Ovary (tissue), 9 donors: ENCODE results near the gene PEX5. TPM values are rescaled to one million over a fixed set of nuclear protein-coding genes. Genes with fewer than 3 reads are reported as not detected.

Experiments used
- DNase-seq, 5 donors: peaks; one replicate each; pipeline ENCODE4 v3.0.0-alpha.2; 2019 to 2020
- H3K27ac ChIP-seq, 2 donors: fragments of 200-600 bp; one replicate each; pipeline versions ENCODE4 v1.5.1 to v1.8.0; 2019 to 2022
- H3K27me3 ChIP-seq: fragments of 200-600 bp; one replicate; pipeline ENCODE4 v1.8.0; 2022
- H3K36me3 ChIP-seq: fragments of 200-600 bp; sonication (generic); one replicate; pipeline ENCODE4 v1.5.1; 2019
- H3K4me1 ChIP-seq: one replicate; pipeline ENCODE4 v1.8.1; 2013; ENCODE audit warnings: mild to moderate bottlenecking, moderate library complexity; ENCODE audit not compliant: insufficient read depth
- H3K4me3 ChIP-seq: fragments of 200-600 bp; sonication (generic); one replicate; pipeline ENCODE4 v1.5.1; 2017
- H3K9me3 ChIP-seq, 2 donors: fragments of 200-600 bp in 1 of 2; sonication (generic) in 1 of 2; one replicate each; pipeline versions ENCODE4 v1.5.1 to v1.8.1; 2013 to 2019; ENCODE audit warnings: mild to moderate bottlenecking in 1 of 2, moderate library complexity in 1 of 2
- CTCF ChIP-seq, 3 donors: fragments of 450-650 bp in 2 of 3; fragments of 200-600 bp in 1 of 3; IDR thresholded peaks; one replicate each; pipeline versions ENCODE4 v1.5.1 to v1.8.0; 2016 to 2022; ENCODE audit warnings: antibody characterized with exemption in 3 of 3, mild to moderate bottlenecking in 1 of 3
- POLR2A ChIP-seq: fragments of 450-650 bp; IDR thresholded peaks from one replicate; pipeline ENCODE4 v1.6.1; 2017; ENCODE audit warnings: antibody characterized with exemption, mild to moderate bottlenecking, moderate library complexity
- WGBS, 3 donors: extraction: QIAGEN DNeasy Blood & Tissue Kit in 1 of 3; methylation state at CpG; one replicate each; pipeline versions ENCODE4 v1.1.5 to v1.1.7; 2013 to 2017; 5-methylcytosine and 5-hydroxymethylcytosine counted together
- intact Hi-C, 4 donors: fragments of 100-400 bp; cut with DNase I; formaldehyde crosslinking; loops; one replicate each; pipeline versions ENCODE4 v1.11.0 to v1.15.1; 2022 to 2023
- polyA plus RNA-seq, 2 donors: library from polyadenylated mRNA; stranded (reverse); fragments of 200-250 nt in 1 of 2; fragments of 350-450 nt in 1 of 2; fragmentation: Illumina TruSeq in 1 of 2; extraction: RNeasy Lipid Tissue Mini Kit (QIAGEN cat#74804) in 1 of 2; gene quantifications; one replicate each; pipeline ENCODE4 v1.2.3, GENCODE V29; 2013 to 2014
- total RNA-seq, 7 donors: library from RNA; depleted of rRNA in 2 of 7; stranded (reverse); fragments of >200 nt in 2 of 7; fragmentation: NEBNext Ultra II Directional in 3 of 7; extraction: Animal tissue kit (Norgen Biotek cat#: 25700) in 3 of 7; gene quantifications; one replicate each; pipeline versions ENCODE4 v1.1.0 to v1.2.4, GENCODE V29; 2016 to 2023
- donor health status: DM: no; HTN: no; CAD: no; lungs with moderate emphysema.
- donor health status: DM: no; HTN: no; CAD: no.
- donor health status: Bipolar disorder and iron deficiency.
- donor health status: DM: yes; HTN: yes; CAD: no.
- donor health status: DM: no; HTN: no; CAD: no.
- donor health status: DM: yes; HTN: yes; CAD: no.

Gene PEX5
- total and polyA plus RNA-seq, 9 donors: 23.0 to 71.4 (median 58.1) TPM

- Histone ChIP-seq H3K9me3 (no peaks in the 10 kb centered on the region), H3K4me3 (no peak overlapping the region), H3K27ac (no peak overlapping the region), H3K27me3 (no peaks in the 10 kb centered on the region), H3K4me1 (no peaks in the 10 kb centered on the region), H3K36me3 (no peaks in the 10 kb centered on the region)
- intact Hi-C loops: no loop called here
- 88 to 91% (median 90%) methylated on average over 1 of the region's 1 CpG for WGBS, 3 donors
- DNase-seq: no peak
- TF ChIP-seq POLR2A (no peak), CTCF (IDR thresholded peaks at IDR 0.05) (no peak)
Measured at GRCh38 chr12:7259060-7259459, 69.6 kb downstream of the PEX5 start.

Other genes starting within 250 kb of the PEX5 start
- gene RNU7-1, start 245.9 kb upstream of the PEX5 start, total RNA-seq: not detected
- gene RNU7-1, start 245.9 kb upstream of the PEX5 start, polyA plus RNA-seq: not detected
- 1,000 to 10,000 TPM in 1 of 7 donors, 100 to 1,000 TPM in 6; 457 to 1,838 (median 633) TPM for gene C12orf57, start 245.7 kb upstream of the PEX5 start, total RNA-seq
- gene C12orf57, start 245.7 kb upstream of the PEX5 start, polyA plus RNA-seq: 1,000 to 10,000 TPM in 1 of 2 donors, 10 to 100 TPM in 1; 40.3 to 1,266 TPM
- gene PTPN6, start 238.3 kb upstream of the PEX5 start, total RNA-seq: 10 to 100 TPM in 3 of 7 donors, 1 to 10 TPM in 4; 4.6 to 19.8 (median 9.8) TPM
- 10 to 100 TPM in 1 of 2 donors, 1 to 10 TPM in 1; 6.9 to 25.3 TPM for gene PTPN6, start 238.3 kb upstream of the PEX5 start, polyA plus RNA-seq
- 100 to 1,000 TPM; 220 to 324 (median 269) TPM for gene PHB2, start 219.0 kb upstream of the PEX5 start, total RNA-seq
- gene PHB2, start 219.0 kb upstream of the PEX5 start, polyA plus RNA-seq: 100 to 1,000 TPM; 129 to 285 TPM
- 10 to 100 TPM; 25.6 to 54.7 (median 41.0) TPM for gene EMG1, start 218.8 kb upstream of the PEX5 start, total RNA-seq
- 10 to 100 TPM; 21.5 to 39.5 TPM for gene EMG1, start 218.8 kb upstream of the PEX5 start, polyA plus RNA-seq
- 10 to 100 TPM; 15.5 to 51.2 (median 39.5) TPM for gene LPCAT3, start 171.2 kb upstream of the PEX5 start, total RNA-seq
- 10 to 100 TPM; 22.5 to 44.0 TPM for gene LPCAT3, start 171.2 kb upstream of the PEX5 start, polyA plus RNA-seq
- gene C1S, start 129.0 kb upstream of the PEX5 start, total RNA-seq: 1,000 to 10,000 TPM in 3 of 7 donors, 100 to 1,000 TPM in 4; 499 to 1,495 (median 773) TPM
- 1,000 to 10,000 TPM in 1 of 2 donors, 100 to 1,000 TPM in 1; 952 to 1,168 TPM for gene C1S, start 129.0 kb upstream of the PEX5 start, polyA plus RNA-seq
- 1,000 to 10,000 TPM in 3 of 7 donors, 100 to 1,000 TPM in 4; 472 to 1,524 (median 759) TPM for gene C1R, start 97.2 kb upstream of the PEX5 start, total RNA-seq
- gene C1R, start 97.2 kb upstream of the PEX5 start, polyA plus RNA-seq: 1,000 to 10,000 TPM in 1 of 2 donors, 100 to 1,000 TPM in 1; 796 to 1,393 TPM
- 100 to 1,000 TPM in 4 of 7 donors, 10 to 100 TPM in 3; 48.4 to 160 (median 116) TPM for gene C1RL, start 80.5 kb upstream of the PEX5 start, total RNA-seq
- gene C1RL, start 80.5 kb upstream of the PEX5 start, polyA plus RNA-seq: 10 to 100 TPM; 73.1 to 88.7 TPM
- gene RBP5, start 60.8 kb upstream of the PEX5 start, total RNA-seq: 10 to 100 TPM in 1 of 7 donors, 1 to 10 TPM in 6; 1.2 to 17.3 (median 3.5) TPM
- gene RBP5, start 60.8 kb upstream of the PEX5 start, polyA plus RNA-seq: 1 to 10 TPM; 6.1 to 6.4 TPM
- 100 to 1,000 TPM in 2 of 7 donors, 10 to 100 TPM in 5; 45.4 to 142 (median 68.2) TPM for gene CLSTN3, start 59.3 kb upstream of the PEX5 start, total RNA-seq
- 10 to 100 TPM; 28.9 to 59.2 TPM for gene CLSTN3, start 59.3 kb upstream of the PEX5 start, polyA plus RNA-seq
- not detected for gene ACSM4, start 114.4 kb downstream of the PEX5 start, total RNA-seq
- not detected for gene ACSM4, start 114.4 kb downstream of the PEX5 start, polyA plus RNA-seq